Limb (tissue), 2 donors: ENCODE data around the gene TSFM.
A peak's percentile ranks its signal among the peaks of the same experiment; 100 is the strongest.

Experiments
- DNase-seq, 2 donors: peaks; one replicate each; pipeline ENCODE4 v3.0.0-alpha.2; 2016; ENCODE audit errors: extremely low spot score in 2 of 2

The TSFM gene

DNA sequence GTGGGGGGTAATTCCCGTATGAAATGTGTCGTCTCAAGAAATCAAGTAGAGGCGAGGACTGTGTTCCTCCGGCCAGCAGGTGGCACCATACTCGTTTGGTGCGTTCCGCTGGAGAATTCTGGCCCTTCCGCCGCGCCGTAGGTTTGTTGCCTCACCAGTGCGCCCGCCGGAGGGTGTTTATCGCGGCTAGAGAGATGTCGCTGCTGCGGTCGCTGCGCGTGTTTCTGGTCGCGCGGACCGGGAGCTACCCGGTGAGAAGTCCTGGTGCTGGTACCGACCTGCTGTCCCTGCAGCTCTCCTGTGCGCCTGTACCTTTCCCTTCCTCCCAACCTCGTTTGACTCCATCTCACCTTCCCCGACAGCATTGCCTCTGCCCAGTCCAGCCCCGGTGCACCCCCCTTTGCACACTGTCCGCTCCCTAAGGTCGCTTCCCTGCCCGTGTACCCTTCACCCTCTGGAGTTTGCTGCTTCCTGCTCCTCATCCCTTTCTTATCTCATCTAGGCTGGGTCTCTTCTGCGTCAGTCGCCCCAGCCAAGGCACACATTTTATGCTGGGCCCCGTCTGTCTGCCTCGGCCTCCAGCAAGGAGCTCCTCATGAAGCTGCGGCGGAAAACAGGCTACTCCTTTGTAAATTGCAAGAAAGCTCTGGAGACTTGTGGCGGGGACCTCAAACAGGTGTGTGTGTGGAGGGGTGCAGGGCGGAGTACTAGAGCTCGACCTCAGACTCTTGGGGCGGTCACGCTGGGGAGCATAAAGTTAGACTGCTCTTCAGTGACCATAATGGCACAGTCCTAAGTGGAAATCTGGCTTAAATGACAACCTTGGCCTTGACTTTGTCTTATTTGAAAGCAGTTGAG lies at the start of gene TSFM:
TSFM (plus strand) TSS at position 180 of the 858 bp plus-strand sequence; CDS start at position 195, 15 bp downstream.
- DNase-seq, result peak; percentile 95 to 98

GRCh38 chr12:57733928-57734327 lies 48.7 kb upstream of the TSFM start:
- no peak for DNase-seq

DNA sequence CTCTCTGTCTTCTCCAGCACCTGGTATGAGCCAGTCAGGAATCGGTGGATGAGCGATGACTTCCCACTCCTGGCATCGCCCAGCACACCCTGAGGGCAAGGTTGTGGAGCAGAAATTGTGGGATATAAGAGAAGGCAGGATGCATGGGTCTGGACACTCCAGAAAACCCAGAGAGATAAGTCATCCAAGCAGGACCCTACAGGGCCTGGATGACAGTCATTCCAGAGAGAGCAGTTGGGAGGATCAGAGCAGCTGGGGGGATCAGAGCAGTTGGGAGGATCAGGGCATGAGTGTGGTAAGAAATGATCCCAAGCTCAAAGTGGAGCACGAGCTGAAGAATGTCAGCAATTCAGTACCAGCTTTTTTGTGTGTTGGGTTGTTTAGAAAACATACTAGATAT lies 48.0 kb upstream of the TSFM start:
- no peak for DNase-seq

DNA sequence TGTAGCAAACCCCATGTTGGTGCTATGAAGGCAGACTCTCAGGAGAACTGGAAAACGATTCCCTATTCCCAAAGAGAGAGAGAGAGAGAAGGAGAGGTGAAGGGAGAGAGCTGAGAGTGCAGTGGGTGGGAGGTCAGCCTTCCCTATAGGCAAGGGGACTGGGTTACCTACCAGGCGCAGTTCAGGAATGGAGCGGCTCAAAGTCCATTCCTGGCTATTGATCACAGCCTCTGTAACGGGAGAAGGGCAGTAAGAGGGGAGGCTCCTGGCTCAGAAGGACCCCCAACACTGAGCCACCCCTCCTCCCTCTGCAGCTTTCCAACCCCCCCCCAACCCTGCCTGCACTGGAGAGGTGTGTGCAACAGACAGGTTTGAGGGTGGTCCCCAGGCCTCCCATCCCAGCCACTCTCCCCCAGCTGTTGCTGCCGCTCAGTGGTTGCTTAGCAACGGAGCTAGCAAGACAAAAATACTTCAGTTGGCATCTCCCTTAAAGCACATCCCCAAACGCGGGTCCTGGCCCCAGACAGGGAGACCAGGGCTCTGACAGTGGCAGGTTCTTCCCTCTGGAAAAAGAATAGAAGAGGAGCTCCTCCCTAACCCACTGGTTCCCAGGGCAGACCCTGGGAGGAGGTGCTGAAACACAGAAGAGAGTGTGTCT lies 47.3 kb upstream of the TSFM start:
- DNase-seq, result peak; percentile 68 to 80

- DNase-seq, result peak in 1 of 2 donors; percentile 70
Measured at GRCh38 chr12:57735952-57736740, 46.4 kb upstream of the TSFM start.

DNA sequence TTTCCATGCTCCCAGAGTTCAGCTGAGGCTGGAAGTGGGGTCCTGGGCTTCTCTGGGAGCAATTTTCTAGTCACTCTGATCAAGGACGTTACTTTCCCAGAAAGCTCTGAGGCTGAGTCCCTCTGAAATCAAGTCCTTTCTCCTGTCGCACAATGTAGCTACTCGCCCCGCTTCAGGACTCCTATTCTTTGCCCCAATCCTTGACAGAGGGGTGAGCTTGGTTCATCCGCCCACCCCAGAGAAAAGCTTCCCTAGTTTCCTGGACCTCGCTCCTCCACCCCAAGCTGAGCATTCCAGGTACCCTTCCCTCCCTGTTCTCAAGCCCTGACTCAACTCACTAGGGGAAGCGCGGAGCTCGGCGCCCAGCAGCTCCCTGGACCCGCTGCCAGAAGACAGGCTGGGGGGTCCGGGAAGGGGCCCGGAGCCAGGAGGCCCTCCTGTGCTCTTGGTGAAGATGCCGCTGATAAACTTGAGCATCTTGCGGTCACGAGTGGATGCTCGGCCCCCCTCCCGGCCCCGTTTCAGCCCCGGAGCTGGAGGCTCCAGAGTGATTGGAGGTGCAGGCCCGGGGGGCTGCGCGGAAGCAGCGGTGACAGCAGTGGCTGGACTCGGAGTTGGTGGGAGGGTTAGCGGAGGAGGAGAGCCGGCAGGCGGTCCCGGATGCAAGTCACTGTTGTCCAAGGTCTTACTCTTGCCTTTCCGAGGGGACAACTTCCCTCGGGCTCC lies 45.7 kb upstream of the TSFM start:
- no peak for DNase-seq

- peak in 1 of 2 donors; percentile 68 for DNase-seq
Measured at GRCh38 chr12:57737467-57738460, 44.8 kb upstream of the TSFM start.

GRCh38 chr12:57738661-57739237 lies 43.8 kb upstream of the TSFM start, which contains the start of gene AGAP2:
Gene AGAP2 (minus strand): TSS chr12:57738742. CDS start chr12:57738246, 496 bp downstream.
- DNase-seq, result peak in 1 of 2 donors; percentile 82

DNA sequence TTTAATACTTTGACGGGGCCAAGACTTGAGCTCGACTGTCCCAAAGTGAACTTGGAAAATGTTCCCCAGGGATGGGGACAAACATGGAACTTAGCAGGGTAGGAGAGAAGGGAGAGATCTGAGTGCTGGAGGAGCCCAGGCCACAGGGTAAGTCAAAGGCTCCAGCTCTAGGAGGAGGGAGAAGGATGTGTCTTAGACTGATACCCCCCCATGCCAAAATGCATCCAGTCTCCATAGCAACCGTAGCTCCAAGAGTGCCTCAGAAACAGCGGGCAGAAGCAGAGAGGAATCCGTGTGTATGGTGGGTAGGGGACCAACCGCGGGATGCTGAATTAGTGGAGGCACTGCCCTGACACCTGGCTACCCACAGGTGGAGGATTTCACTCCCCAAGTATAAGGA lies 43.2 kb upstream of the TSFM start:
- DNase-seq, result no peak

- DNase-seq, result no peak
Measured at GRCh38 chr12:57739914-57740538, 42.6 kb upstream of the TSFM start.

DNA sequence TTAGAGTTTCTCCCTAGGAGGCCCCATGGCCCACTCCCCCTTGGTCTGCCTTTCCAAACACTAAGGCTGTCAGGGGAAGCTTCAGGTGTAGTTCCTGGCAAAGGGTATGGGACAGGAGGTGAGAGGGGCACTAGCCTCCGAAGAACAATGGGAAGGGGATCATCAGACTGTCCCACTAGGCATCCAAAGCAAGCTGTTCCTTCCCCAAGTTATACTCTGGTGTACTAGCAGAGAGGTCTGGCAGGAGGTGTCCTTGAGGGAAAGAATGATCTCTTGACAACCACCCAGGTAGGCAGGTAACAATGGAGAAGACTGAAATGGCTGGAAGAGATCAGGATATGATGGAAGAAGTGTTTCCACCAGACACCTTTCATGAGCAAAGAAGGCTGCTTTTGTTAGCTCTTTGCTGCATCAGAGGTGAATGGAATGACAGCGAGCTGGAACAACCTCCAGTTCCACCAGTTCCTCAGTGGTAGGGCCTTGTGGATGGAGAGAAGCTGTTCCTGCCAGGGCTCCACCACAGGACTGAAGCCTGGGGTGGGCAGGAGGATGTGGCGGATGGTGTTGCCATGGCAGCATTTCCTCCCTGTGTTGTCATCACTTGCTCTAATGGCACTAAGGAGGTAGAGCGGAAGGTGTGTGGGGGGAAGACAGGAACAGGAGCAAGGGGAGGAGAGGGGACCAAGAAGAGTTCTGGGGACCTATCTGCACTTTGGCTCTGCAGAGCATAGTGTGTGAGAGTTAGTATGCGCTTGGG lies 41.8 kb upstream of the TSFM start:
- DNase-seq, result no peak

- no peak for DNase-seq
Measured at GRCh38 chr12:57741413-57741789, 41.2 kb upstream of the TSFM start.

GRCh38 chr12:57741844-57742738 lies 40.5 kb upstream of the TSFM start:
- no peak for DNase-seq

GRCh38 chr12:57743769-57744168 lies 38.8 kb upstream of the TSFM start:
- DNase-seq, result no peak

- DNase-seq, result peak in 1 of 2 donors; percentile 88
Measured at GRCh38 chr12:57744194-57744776, 38.3 kb upstream of the TSFM start.

GRCh38 chr12:57744777-57745484 lies 37.7 kb upstream of the TSFM start, which contains the start of gene TSPAN31:
Gene TSPAN31 (plus strand): TSS chr12:57745039. CDS start chr12:57745155, 116 bp downstream.
- DNase-seq, result peak; percentile 95 to 98
